ENCODE data around the gene VSIG8.

DNA sequence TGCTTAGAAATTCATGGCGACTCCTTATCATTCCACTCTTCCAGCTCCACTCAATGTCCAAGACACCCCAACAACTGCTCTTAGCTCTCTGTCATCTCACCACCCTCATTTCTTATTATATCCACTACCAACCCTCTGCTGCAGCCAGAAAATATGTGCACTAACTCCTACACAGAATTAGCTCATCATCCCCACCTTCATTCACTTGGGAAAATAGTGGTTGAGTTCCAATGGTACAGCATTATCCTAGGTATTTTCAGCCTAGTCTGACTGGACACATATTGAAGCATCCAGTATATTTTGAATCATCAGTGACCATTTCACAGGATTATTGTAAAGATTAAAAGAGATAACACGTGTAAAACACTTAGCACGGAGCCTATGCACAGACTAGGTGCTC lies 16.7 kb upstream of the VSIG8 start:
- TF ChIP-seq CREB1 (CRISPR knock-in tag; IDR thresholded peaks at IDR 0.05) (no peak), IRF2 (CRISPR knock-in tag; IDR thresholded peaks at IDR 0.05; ENCODE audit: borderline replicate concordance, low read depth) (no peak), ESRRA (CRISPR knock-in tag; IDR thresholded peaks at IDR 0.05; ENCODE audit: borderline replicate concordance) (no peak), ZBTB21 (CRISPR knock-in tag; IDR thresholded peaks at IDR 0.05; ENCODE audit: borderline replicate concordance) (no peak), JUN (CRISPR knock-in tag; IDR thresholded peaks at IDR 0.05) (no peak), ZNF263 (CRISPR knock-in tag; IDR thresholded peaks at IDR 0.05; ENCODE audit: low read depth) (no peak), ZNF317 (CRISPR knock-in tag; IDR thresholded peaks at IDR 0.05; ENCODE audit: borderline replicate concordance, low read depth) (no peak), MYBL2 (CRISPR knock-in tag; IDR thresholded peaks at IDR 0.05) (no peak), GABPB1 (CRISPR knock-in tag; IDR thresholded peaks at IDR 0.05) (no peak)
- TF ChIP-seq, protein P1, sequence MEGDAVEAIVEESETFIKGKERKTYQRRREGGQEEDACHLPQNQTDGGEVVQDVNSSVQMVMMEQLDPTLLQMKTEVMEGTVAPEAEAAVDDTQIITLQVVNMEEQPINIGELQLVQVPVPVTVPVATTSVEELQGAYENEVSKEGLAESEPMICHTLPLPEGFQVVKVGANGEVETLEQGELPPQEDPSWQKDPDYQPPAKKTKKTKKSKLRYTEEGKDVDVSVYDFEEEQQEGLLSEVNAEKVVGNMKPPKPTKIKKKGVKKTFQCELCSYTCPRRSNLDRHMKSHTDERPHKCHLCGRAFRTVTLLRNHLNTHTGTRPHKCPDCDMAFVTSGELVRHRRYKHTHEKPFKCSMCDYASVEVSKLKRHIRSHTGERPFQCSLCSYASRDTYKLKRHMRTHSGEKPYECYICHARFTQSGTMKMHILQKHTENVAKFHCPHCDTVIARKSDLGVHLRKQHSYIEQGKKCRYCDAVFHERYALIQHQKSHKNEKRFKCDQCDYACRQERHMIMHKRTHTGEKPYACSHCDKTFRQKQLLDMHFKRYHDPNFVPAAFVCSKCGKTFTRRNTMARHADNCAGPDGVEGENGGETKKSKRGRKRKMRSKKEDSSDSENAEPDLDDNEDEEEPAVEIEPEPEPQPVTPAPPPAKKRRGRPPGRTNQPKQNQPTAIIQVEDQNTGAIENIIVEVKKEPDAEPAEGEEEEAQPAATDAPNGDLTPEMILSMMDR (IDR thresholded peaks at IDR 0.05), result no peak
- TF ChIP-seq, protein P2, sequence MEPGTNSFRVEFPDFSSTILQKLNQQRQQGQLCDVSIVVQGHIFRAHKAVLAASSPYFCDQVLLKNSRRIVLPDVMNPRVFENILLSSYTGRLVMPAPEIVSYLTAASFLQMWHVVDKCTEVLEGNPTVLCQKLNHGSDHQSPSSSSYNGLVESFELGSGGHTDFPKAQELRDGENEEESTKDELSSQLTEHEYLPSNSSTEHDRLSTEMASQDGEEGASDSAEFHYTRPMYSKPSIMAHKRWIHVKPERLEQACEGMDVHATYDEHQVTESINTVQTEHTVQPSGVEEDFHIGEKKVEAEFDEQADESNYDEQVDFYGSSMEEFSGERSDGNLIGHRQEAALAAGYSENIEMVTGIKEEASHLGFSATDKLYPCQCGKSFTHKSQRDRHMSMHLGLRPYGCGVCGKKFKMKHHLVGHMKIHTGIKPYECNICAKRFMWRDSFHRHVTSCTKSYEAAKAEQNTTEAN (CRISPR knock-in tag; IDR thresholded peaks at IDR 0.05), result no peak
